Activated CD4-positive, alpha-beta T cell treated with anti-CD3 and anti-CD28 coated beads, Interleukin-2, Interleukin-4, amounts not matched to agents 100 ng/mL and 50 ng/mL, durations not matched to agents 16 hours and 8 hours (primary cell): Measurements from ENCODE around the gene GCHFR.

Experiments used
- DNase-seq: peaks from one replicate; pipeline ENCODE4 v3.0.0-alpha.2; 2020; ENCODE audit warnings: low spot score

GCHFR gene

GRCh38 chr15:40754883-40755811 is 8.7 kb upstream of the GCHFR start, which contains the start of gene RMDN3:
RMDN3 (minus strand) TSS chr15:40755254; CDS start chr15:40754783, 471 bp downstream.
- peak; percentile 96 for DNase-seq

GRCh38 chr15:40755812-40756208 is 8.1 kb upstream of the GCHFR start:
- no peak for DNase-seq

GRCh38 chr15:40756938-40757337 is 6.9 kb upstream of the GCHFR start:
- DNase-seq: no peak

GRCh38 chr15:40759961-40760360 is 3.9 kb upstream of the GCHFR start:
- no peak for DNase-seq

GRCh38 chr15:40762919-40763800 is 708 bp upstream of the GCHFR start:
- DNase-seq: peak; percentile 30

- no peak for DNase-seq
These were observed 798 bp downstream of the GCHFR start for GRCh38 chr15:40764629-40765103.

- DNase-seq: no peak
These were observed 2.4 kb downstream of the GCHFR start for GRCh38 chr15:40766194-40766815.

- no peak for DNase-seq
These were observed 3.3 kb downstream of the GCHFR start for GRCh38 chr15:40766906-40767837.

- no peak for DNase-seq
These were observed 4.1 kb downstream of the GCHFR start for GRCh38 chr15:40767838-40768500.

- DNase-seq: no peak
These were observed 4.8 kb downstream of the GCHFR start for GRCh38 chr15:40768521-40769273.

- no peak for DNase-seq
These were observed 5.6 kb downstream of the GCHFR start, which contains the start of gene C15orf62 for GRCh38 chr15:40769274-40770146. C15orf62 (plus strand) TSS chr15:40769980; CDS start chr15:40770496, 516 bp downstream.

- no peak for DNase-seq
These were observed 6.4 kb downstream of the GCHFR start for GRCh38 chr15:40770147-40770721.

GRCh38 chr15:40771242-40771641 is 7.4 kb downstream of the GCHFR start:
- no peak for DNase-seq

- DNase-seq: no peak
These were observed 8.1 kb downstream of the GCHFR start for GRCh38 chr15:40772014-40772413.

- no peak for DNase-seq
These were observed 9.6 kb downstream of the GCHFR start for GRCh38 chr15:40773496-40773895.

- DNase-seq: no peak
These were observed 10.0 kb downstream of the GCHFR start for GRCh38 chr15:40773902-40774301.

GRCh38 chr15:40775007-40775406 is 11.1 kb downstream of the GCHFR start:
- DNase-seq: no peak
